ENCODE measurements around the gene GPR78.

- TF ChIP-seq CTCF (IDR thresholded peaks at IDR 0.05) (no peak), TEAD4 (CRISPR knock-in tag; IDR thresholded peaks at IDR 0.05) (no peak), USF1 (CRISPR knock-in tag; IDR thresholded peaks at IDR 0.05) (no peak), E2F5 (CRISPR knock-in tag; IDR thresholded peaks at IDR 0.05) (no peak), ZNF532 (CRISPR knock-in tag; IDR thresholded peaks at IDR 0.05; ENCODE audit: borderline replicate concordance) (no peak), TCF7 (CRISPR knock-in tag; IDR thresholded peaks at IDR 0.05; ENCODE audit: low read depth) (no peak), FOXP1 (CRISPR knock-in tag; IDR thresholded peaks at IDR 0.05; ENCODE audit: borderline replicate concordance) (no peak), RELA (CRISPR knock-in tag; IDR thresholded peaks at IDR 0.05; ENCODE audit: borderline replicate concordance) (no peak)
These were observed 32.1 kb upstream of the GPR78 start for GRCh38 chr4:8547912-8548730.
